Thymus (tissue), 11 donors: ENCODE data around the gene ARMC7. TPM values are rescaled to one million over a fixed set of nuclear protein-coding genes. Genes with fewer than 3 reads are reported as not detected.
A peak's percentile ranks its signal among the peaks of the same experiment; 100 is the strongest.
"Not testable (repeated sequence)": the region's sequence is repeated elsewhere in the genome, so short reads cannot be mapped to it uniquely, and the experiment has no call there.

ENCODE experiments used
- DNase-seq, 9 donors: peaks; one replicate each; pipeline ENCODE4 v3.0.0-alpha.2; 2013; ENCODE audit warnings: low spot score in 9 of 9, low read depth in 6 of 9, missing footprints in 1 of 9
- H3K27ac ChIP-seq, 2 donors: one replicate each; pipeline ENCODE4 v1.5.1; 2013; ENCODE audit warnings: control low read depth in 1 of 2, low read depth in 1 of 2, low read length in 1 of 2, mild to moderate bottlenecking in 1 of 2, moderate library complexity in 1 of 2
- H3K27me3 ChIP-seq, 2 donors: one replicate each; pipeline ENCODE4 v1.5.1; 2013; ENCODE audit warnings: low read length in 1 of 2; ENCODE audit not compliant: control insufficient read depth in 2 of 2, insufficient read depth in 1 of 2
- H3K36me3 ChIP-seq, 2 donors: one replicate each; pipeline ENCODE4 v1.5.1; 2013; ENCODE audit warnings: low read length in 1 of 2, mild to moderate bottlenecking in 1 of 2, moderate library complexity in 1 of 2; ENCODE audit not compliant: control insufficient read depth in 2 of 2, insufficient read depth in 2 of 2
- H3K4me1 ChIP-seq, 2 donors: one replicate each; pipeline ENCODE4 v1.5.1; 2013; ENCODE audit warnings: low read length in 2 of 2; ENCODE audit not compliant: control insufficient read depth in 2 of 2, insufficient read depth in 2 of 2
- H3K4me3 ChIP-seq, 2 donors: one replicate each; pipeline ENCODE4 v1.5.1; 2013; ENCODE audit warnings: low read length in 2 of 2, control low read depth in 1 of 2, mild to moderate bottlenecking in 1 of 2
- H3K9me3 ChIP-seq, 2 donors: one replicate each; pipeline ENCODE4 v1.5.1; 2013; ENCODE audit warnings: low read length in 1 of 2, mild to moderate bottlenecking in 1 of 2; ENCODE audit not compliant: control insufficient read depth in 2 of 2, insufficient read depth in 1 of 2
- WGBS: extraction: QIAGEN DNeasy Blood & Tissue Kit; methylation state at CpG from one replicate; pipeline ENCODE4 v1.1.7; 2013; 5-methylcytosine and 5-hydroxymethylcytosine counted together
- polyA plus RNA-seq: library from polyadenylated mRNA; stranded (reverse); fragments of 200-250 nt; gene quantifications from one replicate; pipeline ENCODE4 v1.2.3, GENCODE V29; 2013
- total RNA-seq: library from RNA; stranded (reverse); fragments of 120-200 nt; gene quantifications from one replicate; pipeline ENCODE4 v1.2.4, GENCODE V29; 2013
- donor health status: healthy.

Gene ARMC7
- total and polyA plus RNA-seq, 2 donors: 4.3 to 10.0 TPM

- Histone ChIP-seq H3K36me3 (peaks cover 18 to 39% of the 10 kb centered on the region in 2 donors), H3K9me3 (no peaks in the 10 kb centered on the region), H3K27me3 (no peaks in the 10 kb centered on the region), H3K4me1 (peaks cover 7 to 19% of the 10 kb centered on the region in 2 donors), H3K27ac (peak overlapping the region; percentile 61 to 90), H3K4me3 (peak overlapping the region; percentile 75 to 93)
- DNase-seq: peak in 4 of 9 donors; percentile 43 to 77 (median 54)
- 13% methylated on average over 29 of the region's 29 CpGs for WGBS
Observed at GRCh38 chr17:75130632-75131277, 21.0 kb downstream of the ARMC7 start.

DNA sequence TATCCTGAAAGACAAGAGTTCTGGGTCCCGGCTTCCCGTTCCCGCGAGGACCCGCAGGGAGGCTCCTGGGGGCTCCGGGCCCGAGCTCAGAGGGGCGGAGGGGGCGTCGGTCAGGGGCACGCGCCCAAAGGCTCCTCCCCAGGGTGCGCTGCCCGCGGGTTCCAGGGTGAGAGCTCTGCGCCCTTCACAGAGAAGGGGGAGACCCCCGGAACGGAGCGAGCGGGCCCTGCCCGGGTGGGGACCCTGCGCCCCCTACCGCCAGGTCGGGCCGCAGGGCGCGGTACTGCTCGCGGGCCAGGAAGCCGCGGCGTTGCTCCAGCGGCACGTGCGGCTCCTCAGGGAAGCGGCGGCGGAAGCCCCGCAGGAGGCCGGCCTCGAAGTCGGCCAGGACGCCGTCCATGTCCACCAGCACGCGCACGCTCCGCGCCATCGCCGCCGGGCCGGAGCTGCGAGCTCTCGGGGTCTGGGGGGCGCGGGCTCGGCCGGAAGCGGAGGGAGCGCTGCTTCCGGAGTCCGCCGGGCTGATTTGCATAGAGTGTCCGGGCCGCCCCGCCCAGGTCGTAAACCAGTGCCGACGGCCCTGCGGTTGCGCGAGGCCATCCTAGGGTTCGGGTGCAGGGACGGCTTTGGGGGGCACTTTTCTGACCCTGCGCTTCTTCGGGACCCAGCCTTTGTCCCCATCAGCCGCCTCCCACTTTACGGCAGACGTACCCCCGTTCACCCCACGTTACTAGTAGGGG is 21.7 kb downstream of the ARMC7 start, which contains the start of gene NT5C:
TSS of gene NT5C (minus strand) at position 465 of the 740 bp plus-strand sequence. CDS start at position 430, 35 bp downstream.
- Histone ChIP-seq H3K36me3 (peaks cover 22 to 44% of the 10 kb centered on the region in 2 donors), H3K27ac (peak within 1 kb of the TSS; percentile 61 to 90), H3K4me1 (peaks cover 7 to 14% of the 10 kb centered on the region in 2 donors), H3K4me3 (peak within 1 kb of the TSS; percentile 75 to 93), H3K9me3 (no peaks in the 10 kb centered on the region), H3K27me3 (no peaks in the 10 kb centered on the region)
- DNase-seq: peak in 6 of 9 donors; percentile 53 to 85 (median 69)
- under 1% methylated on average over 82 of the region's 82 CpGs for WGBS

DNA sequence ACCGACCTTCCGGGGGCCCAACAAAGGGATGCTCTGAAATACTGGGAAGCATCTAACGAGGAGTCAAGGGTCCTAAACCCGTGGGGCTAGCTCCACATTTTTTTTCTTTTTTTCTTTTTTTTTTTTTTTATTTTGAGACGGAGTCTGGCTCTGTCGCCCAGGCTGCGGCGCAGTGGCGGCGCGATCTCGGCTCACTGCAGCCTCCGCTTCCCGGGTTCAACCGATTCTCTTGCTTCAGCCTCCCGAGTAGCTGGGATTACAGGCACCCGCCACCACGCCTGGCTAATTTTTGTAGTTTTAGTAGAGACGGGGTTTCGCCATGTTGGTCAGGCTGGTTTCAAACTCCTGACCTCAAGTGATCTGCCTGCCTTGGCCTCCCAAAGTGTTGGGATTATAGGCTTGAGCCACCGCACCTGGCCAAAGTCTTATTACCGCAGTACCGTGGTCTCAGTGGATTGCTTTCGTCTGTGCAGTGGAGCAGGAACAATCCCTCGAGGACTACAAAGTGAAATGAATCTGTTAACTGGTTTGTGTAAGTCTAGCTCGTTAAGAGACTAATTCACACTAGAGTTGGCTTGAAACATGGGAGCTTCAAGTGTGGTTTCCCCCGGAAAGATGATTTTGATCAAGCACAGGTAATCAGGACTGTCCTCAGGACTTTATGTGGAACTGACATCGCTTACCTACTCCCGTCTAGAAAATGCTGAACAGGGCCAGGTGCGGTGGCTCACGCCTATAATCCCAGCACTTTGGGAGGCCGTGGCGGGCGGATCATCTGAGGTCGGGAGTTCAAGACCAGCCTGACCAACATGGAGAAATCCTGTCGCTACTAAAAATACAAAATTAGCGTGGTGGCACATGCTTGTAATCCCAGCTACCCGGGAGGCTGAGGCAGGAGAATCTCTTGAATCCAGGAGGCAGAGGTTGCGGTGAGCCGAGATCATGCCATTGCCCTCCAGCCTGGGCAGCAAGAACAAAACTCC is 22.5 kb downstream of the ARMC7 start:
- H3K9me3 ChIP-seq, DNase-seq, H3K27me3 ChIP-seq: not testable (repeated sequence)
- peaks cover 7 to 14% of the 10 kb centered on the region in 2 donors for H3K4me1 ChIP-seq
- H3K36me3 ChIP-seq: peaks cover 22 to 44% of the 10 kb centered on the region in 2 donors
- 86% methylated on average over 40 of the region's 40 CpGs for WGBS
- peak overlapping the region; percentile 75 to 93 for H3K4me3 ChIP-seq
- peak overlapping the region; percentile 61 to 90 for H3K27ac ChIP-seq

GRCh38 chr17:75133001-75133400 is 23.2 kb downstream of the ARMC7 start:
- H3K9me3 ChIP-seq: no peaks in the 10 kb centered on the region
- H3K4me1 ChIP-seq: peaks cover 7 to 14% of the 10 kb centered on the region in 2 donors
- H3K36me3 ChIP-seq: peaks cover 25 to 47% of the 10 kb centered on the region in 2 donors
- no peak for DNase-seq
- no peaks in the 10 kb centered on the region for H3K27me3 ChIP-seq
- WGBS: 97% methylated on average over 3 of the region's 3 CpGs
- no peak overlapping the region for H3K27ac ChIP-seq
- H3K4me3 ChIP-seq: no peak overlapping the region

DNA sequence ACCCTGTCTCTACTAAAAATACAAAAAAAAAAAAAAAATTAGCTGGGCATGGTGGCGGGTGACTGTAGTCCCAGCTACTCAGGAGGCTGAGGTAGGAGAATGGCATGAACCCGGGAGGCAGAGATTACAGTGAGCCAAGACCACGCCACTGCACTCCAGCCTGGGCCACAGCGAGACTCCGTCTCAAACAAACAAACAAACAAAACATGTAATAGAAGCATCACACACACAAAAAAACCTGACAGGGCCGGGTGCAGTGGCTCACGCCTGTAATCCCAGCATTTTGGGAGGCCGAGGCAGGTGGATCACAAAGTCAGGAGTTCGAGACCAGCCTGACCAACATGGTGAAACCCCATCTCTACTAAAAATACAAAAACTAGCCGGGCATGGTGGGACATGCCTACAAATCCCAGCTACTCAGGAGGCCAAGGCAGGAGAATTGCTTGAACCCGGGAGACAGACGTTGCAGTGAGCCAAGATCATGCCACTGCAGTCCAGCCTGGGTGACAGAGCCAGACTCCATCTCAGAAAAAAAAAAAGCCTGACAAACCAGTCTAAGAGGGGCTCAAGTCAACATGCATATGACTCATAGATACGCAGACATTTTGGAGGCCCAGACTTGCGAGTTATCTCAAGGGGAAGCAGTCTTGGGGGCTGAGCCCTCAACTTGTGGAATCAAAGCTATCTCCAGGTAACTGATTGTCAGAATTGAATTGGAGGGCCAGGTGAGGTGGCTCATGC is 24.0 kb downstream of the ARMC7 start:
- not testable (repeated sequence) for H3K27ac ChIP-seq, H3K4me3 ChIP-seq, H3K9me3 ChIP-seq, H3K27me3 ChIP-seq, DNase-seq
- peaks cover 7 to 14% of the 10 kb centered on the region in 2 donors for H3K4me1 ChIP-seq
- peaks cover 25 to 50% of the 10 kb centered on the region in 2 donors for H3K36me3 ChIP-seq
- 97% methylated on average over 14 of the region's 14 CpGs for WGBS

DNA sequence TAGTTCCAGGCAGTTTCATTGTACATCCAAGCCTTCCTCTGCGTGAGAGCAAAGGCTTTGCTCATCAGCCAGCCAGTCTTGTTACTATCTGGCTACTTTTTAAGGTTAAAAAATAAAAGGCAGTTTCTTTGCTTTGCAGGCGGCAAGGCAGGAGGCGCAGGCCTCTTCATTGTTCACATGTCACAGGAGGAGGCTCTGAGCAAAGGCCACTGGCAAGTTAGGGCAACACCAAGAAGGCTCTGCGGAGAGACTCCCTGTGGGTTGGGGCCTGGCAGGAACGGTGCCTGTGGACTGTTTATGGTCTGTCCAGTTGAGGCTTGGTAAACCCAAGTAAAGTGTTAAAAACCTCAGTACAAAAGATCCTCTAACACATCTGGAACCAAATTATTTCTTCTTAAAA is 25.7 kb downstream of the ARMC7 start:
- Histone ChIP-seq H3K4me3 (no peak overlapping the region), H3K27ac (no peak overlapping the region), H3K9me3 (no peaks in the 10 kb centered on the region), H3K36me3 (peaks cover 24 to 45% of the 10 kb centered on the region in 2 donors), H3K27me3 (no peaks in the 10 kb centered on the region), H3K4me1 (peaks cover 4 to 11% of the 10 kb centered on the region in 2 donors)
- WGBS: 98% methylated on average over 5 of the region's 5 CpGs
- DNase-seq: no peak

GRCh38 chr17:75135946-75136345 is 26.2 kb downstream of the ARMC7 start:
- H3K4me1 ChIP-seq: peaks cover 2 to 14% of the 10 kb centered on the region in 2 donors
- no peak for DNase-seq
- H3K4me3 ChIP-seq: no peak overlapping the region
- H3K27me3 ChIP-seq: no peaks in the 10 kb centered on the region
- H3K36me3 ChIP-seq: peaks cover 27 to 50% of the 10 kb centered on the region in 2 donors
- no peaks in the 10 kb centered on the region for H3K9me3 ChIP-seq
- H3K27ac ChIP-seq: no peak overlapping the region
- 94% methylated on average over 8 of the region's 8 CpGs for WGBS

DNA sequence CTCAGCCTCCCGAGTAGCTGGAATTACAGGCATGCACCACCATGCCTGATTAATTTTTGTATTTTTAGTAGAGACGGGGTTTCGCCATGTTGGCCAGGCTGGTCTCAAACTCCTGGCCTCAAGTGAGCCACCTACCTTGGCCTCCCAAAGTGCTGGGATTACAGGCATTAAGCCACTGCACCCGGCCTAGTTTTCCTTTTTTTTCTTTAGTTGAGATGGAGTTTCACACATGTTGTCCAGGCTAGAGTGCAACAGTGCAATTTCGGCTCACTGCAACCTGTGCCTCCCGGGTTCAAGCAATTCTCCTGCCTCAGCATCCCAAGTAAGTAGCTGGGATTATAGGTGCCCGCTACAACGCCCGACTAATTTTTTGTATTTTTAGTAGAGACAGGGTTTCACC is 28.0 kb downstream of the ARMC7 start:
- not testable (repeated sequence) for H3K27ac ChIP-seq, H3K9me3 ChIP-seq, H3K27me3 ChIP-seq, H3K4me3 ChIP-seq, DNase-seq, H3K4me1 ChIP-seq
- H3K36me3 ChIP-seq: peaks cover 36 to 64% of the 10 kb centered on the region in 2 donors
- 98% methylated on average over 9 of the region's 9 CpGs for WGBS
